H54 (cell line): Measurements from ENCODE around the gene GMPS.
"Not testable (repeated sequence)": the region's sequence is repeated elsewhere in the genome, so short reads cannot be mapped to it uniquely, and the experiment has no call there.

Experiments used
- DNase-seq: peaks from one replicate; pipeline ENCODE4 v3.0.0; 2011; ENCODE audit warnings: low spot score, mixed read lengths; ENCODE audit not compliant: insufficient read length
- FAIRE-seq: peaks from 3 replicates; lab custom pipeline; 2011; peaks lifted over from hg19 to GRCh38; lab: Jason Lieb, UNC
- POLR2A ChIP-seq: IDR thresholded peaks from 2 replicates; pipeline ENCODE4 v1.6.1; 2011; ENCODE audit warnings: low read depth, mild to moderate bottlenecking, low read length

The GMPS gene

DNA sequence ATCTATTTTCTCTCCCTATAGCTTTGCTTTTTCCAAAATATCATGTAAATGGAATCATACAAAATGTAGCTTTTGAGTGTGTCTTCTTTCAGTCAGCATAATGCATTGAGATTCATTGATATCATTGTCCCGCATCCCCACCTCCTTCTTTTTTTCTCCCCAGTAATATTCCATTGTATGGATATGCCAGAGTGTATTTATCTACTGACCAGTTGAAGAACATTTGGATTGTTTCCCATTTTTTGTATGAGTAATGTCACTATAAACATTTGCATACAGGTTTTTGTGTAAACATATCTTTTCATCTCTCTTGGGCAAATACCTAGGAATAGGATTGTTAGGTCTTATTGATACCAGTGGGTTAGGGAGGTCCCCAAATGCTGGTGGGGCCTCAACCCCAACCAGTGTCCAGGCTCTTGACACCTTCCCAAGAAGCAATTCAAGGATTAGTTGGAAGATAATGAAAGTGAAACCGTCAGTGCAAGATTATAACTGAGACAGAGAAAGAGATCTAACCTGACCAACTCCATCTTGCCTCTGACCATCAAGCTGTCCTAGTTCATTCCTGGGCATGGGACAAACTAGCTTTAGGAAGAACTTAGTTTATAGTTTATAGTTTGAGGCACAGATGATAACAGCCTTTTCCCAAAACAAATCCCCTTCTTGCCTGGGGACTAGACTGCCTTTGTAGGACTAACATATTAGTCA lies 8.8 kb upstream of the GMPS start:
- no peak for TF ChIP-seq POLR2A
- peak; percentile 45 for FAIRE-seq
- no peak for DNase-seq

DNA sequence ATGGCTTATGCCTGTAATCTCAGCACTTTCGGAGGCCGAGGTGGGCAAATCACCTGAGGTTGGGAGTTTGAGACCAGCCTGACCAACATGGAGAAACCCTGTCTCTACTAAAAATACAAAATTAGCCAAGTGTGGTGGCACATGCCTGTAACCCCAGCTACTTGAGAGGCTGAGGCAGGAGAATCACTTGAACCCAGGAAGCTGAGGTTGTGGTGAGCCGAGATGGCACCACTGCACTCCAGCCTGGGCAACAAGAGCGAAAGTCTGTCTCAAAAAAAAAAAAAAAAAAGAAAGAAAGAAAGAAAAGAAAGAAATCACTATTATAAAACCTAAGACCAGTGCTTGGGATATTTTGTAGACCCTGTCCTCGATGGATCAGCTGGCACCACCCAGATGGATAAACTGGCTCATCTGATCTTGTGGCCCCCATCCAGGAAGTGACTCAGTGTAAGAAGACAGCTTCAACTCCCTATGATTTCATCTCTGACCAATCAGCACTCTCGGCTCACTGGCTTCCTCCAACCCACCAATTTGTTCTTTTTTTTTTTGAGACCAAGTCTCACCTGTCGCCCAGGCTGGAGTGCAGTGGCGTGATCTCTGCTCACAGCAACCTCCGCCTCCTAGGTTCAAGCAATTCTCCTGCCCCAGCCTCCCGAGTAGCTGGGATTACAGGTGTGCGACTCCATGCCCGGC lies 8.0 kb upstream of the GMPS start:
- not testable (repeated sequence) for DNase-seq
- peak; percentile 83 for FAIRE-seq

DNA sequence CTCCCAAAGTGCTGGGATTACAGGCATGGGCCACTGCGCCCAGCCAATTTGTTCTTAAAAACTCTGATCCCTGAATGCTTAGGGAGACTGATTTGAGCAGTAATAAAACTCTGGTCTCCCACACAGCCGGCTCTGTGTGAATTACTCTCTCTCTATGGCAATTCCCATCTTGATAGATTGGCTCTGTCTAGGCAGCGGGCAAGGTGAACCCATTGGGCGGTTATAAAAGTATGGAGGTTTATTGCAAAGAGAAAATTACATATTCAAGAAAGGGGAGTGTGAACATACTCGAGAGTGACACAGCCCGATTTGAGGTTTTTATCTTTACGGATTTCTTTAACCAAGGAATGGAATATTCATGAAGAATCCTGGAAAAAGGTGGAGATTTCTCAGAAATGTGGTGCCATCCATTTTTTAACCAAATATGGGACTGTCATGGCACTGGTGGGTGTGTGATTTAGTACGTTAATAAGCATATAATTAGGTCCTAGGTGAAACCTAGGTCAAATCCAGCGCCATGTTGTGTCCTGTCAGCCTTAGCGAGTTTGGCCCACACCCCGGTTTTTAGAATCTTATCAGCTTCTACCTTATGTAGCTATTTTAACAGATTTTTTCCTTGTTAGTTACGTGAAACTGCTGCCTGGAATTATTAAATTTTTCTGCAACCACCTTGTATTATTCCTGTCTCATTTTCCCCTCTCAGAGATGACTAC lies 7.2 kb upstream of the GMPS start:
- no peak for TF ChIP-seq POLR2A
- no peak for FAIRE-seq
- no peak for DNase-seq

DNA sequence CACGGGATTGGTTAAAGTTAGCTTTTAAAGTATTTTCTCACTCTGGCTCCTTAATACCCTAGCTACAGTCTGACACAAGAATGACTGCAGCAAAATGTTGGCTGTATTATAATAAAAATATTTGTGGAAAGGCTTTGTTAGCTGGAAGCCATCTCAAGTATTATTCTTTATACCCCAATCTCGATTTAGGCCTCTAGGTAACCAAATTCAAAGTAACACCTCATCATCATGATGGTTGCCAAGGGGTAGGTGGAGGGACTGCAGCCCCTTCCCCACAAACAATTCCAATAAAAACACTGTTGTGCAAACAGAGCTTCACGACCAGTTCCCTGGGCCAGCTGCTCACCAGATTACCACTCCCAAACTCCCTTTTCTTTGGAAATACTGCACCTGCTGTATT lies 759 bp upstream of the GMPS start:
- no peak for TF ChIP-seq POLR2A
- DNase-seq (no peak), FAIRE-seq (no peak)

DNA sequence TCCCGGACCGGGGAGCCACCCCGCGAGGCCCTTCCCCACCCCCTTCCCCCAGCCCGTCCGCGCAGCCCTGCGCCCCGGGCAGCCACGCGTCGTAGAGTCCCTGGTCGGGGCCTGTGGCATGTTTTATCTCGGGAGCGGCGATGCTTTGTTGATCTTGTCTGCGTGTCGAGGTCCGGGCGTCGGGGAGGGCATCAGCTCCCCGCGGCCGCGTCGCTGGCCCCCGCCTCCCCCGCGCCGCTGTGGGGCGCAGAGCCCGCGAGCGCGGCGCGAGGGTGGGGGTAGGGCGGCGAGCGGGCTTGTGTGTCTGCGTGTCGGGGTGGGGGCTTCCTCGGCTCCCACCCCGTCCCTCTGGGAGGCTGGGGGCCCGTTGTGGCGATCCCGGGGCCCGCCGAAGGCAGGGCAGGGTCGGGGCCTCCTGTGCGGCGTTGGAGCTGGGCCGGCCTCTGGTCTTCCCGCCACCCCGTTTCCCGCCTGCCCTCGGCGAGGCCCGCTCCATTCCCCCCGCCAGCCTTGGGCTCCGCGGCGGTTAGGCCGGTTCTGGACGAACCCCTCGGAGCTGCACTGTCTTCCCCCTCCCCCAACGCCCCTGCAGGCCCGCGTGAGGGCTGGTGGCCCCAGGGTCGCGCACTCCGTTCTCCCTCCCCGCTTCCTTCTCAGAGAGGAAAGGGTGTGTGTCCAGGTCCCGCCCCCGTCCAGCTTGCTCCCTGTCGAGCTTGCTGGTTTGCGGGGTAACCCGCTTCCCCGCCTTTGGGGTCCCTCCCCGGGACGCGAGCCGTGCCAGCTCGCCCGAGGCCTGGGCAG lies 695 bp downstream of the GMPS start:
- TF ChIP-seq POLR2A, result peak; percentile 35
- FAIRE-seq (no peak), DNase-seq (peak; percentile 30)

DNA sequence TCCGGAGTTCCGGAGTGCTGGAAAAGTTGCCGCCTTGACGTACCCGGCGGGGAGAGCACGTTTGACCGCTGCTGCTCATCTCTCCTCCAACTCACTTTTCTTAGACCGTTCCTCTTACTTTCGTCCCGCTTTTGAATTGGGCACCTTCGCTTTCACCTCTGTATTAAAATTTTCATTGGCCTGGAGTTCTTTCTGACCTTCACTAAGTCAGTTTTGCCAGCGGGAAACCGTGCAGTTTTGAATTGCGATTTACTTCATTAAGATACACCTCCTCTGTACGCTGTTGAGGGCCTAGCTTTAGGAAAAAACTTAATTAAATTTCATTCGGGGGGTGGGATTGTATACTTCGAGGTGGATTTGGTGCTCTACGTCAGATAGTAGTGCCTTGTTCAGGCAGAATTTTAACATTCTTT lies 1.3 kb downstream of the GMPS start:
- no peak for DNase-seq
- no peak for TF ChIP-seq POLR2A
- peak; percentile 41 for FAIRE-seq

DNA sequence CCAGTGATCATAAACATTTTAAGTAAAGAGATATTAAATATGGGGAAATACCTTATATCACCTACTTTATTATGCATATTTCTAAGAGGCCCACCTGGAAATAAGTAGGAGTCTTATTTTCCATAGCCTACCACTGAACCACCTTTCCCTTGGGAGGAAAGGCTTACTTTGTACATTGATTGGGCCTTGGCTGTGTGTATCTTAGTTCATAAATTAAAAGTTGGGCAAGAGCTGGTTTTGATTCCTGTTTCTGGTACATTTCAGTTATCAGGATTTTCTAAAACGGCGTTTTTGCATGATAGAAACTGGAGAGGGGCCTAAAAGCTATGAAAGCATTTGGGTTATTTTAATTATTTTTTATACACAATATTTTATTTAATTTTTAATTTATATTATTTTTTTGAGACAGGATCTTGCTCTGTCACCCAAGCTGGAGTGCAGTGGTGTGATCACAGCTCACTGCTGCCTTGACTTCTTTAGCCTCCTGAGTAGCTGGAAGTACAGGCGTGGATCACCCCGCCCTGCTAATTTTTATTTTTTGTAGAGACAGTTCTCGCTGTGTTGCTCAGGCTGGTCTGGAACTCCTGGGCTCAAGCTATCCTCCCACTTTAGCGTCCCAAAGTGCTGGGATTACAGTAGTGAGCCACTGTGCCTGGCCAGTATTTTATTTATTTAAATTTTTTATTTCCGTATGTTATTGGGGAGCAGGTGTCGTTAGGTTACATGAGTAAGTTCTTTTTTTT lies 2.6 kb downstream of the GMPS start:
- FAIRE-seq (no peak), DNase-seq (no peak)
- TF ChIP-seq POLR2A, result no peak

DNA sequence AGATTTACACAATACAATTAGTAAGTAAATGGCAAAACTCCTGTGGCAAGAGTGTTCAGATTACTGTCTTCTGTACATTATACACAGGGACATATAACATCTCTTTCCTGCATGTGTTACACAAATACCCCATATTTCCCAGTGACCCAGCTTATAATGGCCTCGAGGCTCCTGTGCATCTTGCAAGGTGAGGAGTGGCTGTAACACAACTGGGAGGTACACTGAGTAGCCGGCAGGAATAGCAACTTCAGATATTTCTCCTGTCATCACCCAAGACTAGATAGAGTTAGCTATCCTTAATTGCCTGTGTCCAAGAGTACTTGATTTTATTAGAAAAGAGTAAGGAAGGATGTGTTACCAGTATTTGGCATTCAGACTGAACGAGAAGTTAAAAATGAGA lies 5.6 kb downstream of the GMPS start:
- FAIRE-seq (no peak), DNase-seq (no peak)
- TF ChIP-seq POLR2A, result no peak

DNA sequence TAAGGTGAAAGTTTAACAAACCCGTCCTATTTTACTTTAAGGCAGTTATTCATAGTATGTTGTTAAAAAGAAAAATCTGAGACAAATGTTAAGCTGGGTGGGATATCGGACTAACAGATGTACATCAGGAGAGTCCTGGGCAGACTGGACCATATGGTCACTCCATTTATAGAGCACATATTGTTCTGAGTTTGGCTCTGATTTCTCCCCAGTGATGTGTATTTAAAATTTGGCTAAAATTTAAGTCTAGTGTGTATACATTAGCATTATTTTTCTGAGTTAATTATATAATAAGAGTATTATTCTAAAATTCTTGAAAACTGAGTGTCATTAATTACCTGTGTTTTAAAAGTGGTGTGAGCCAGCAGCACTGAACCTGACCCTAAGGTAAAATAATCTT lies 6.1 kb downstream of the GMPS start:
- FAIRE-seq, result no peak
- DNase-seq, result no peak
- no peak for TF ChIP-seq POLR2A

DNA sequence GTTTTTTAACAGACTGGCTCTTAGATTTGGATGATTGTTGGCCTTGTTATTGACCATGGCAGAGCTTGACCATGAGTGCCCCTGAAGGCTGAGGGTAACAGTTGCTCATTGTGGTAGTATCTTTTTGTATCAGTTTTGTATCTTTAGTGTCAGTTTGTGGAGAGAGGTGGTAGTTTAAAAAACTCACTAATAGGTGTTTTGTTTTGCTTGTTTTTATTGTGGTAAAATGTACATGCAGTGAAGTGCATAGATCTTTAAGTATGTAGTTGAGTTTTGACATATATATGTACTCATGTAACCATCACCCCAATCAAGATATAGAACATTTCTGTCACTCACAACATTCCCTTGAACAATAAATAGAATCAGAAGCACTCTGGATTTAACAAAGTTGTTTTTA lies 9.8 kb downstream of the GMPS start:
- DNase-seq, result no peak
- TF ChIP-seq POLR2A, result no peak
- no peak for FAIRE-seq

DNA sequence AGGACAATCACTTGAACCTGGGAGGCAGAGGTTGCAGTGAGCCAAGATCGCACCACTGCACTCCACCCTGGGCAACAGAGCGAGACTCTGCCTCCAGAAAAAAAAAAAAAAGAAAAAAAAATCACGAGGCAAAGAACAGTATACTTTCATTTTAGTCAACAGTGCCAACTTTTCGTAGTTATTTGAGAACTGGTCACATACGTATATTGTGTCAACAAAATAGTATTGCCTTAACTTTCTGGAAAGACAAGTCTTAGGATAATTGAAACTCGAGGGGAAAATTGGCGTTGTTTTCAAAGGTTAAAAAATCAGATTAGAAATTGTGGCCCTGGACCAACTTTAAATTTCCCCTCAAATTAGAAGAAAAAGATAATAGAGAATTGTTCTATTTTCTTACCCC lies 13.8 kb downstream of the GMPS start:
- no peak for TF ChIP-seq POLR2A
- DNase-seq (no peak), FAIRE-seq (peak; percentile 36)

DNA sequence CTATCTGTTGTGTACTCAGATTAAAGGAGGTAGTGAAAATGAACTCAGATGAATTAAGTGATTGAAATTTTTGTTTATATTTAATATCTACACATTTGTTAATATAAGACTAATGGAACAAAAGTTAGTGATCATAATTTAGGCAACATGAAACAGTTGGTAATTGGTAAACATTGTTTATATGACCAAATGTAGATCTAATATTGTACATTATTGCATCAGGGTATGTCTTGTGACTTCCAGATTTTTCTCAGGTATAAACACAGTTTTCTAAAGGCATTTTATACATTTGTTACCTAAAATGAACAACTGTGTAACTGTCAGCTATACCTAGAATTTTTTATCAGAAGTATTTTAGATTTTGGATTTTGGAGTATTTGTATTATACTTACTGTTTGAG lies 14.8 kb downstream of the GMPS start:
- FAIRE-seq (no peak), DNase-seq (no peak)
- TF ChIP-seq POLR2A, result no peak

DNA sequence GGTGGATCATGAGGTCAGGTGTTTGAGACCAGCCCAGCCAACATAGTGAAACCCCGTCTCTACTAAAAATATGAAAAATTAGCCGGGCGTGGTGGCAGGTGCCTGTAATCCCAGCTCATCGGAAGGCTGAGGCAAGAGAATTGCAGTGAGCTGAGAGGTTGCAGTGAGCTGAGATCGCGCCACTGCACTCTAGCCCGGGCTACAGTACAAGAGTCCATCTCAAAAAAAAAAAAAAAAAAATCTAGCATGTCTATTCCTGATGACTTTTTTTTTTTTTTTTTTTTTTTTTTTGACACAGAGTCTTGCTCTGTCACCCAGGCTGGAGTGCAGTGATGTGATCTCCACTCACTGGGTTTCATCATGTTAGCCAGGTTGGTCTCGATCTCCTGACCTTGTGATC lies 15.9 kb downstream of the GMPS start:
- DNase-seq, FAIRE-seq: not testable (repeated sequence)
